Peyer's patch (tissue), 4 donors: ENCODE data around the gene LRFN4. TPM values are rescaled to one million over a fixed set of nuclear protein-coding genes. Genes with fewer than 3 reads are reported as not detected.

ENCODE experiments used
- DNase-seq, 3 donors: peaks; one replicate each; pipeline ENCODE4 v3.0.0-alpha.2; 2017 to 2019
- H3K27ac ChIP-seq, 4 donors: fragments of 200-600 bp; sonication (generic); one replicate each; pipeline ENCODE4 v1.5.1; 2016 to 2019
- H3K27me3 ChIP-seq, 2 donors: fragments of 200-600 bp; sonication (generic); one replicate each; pipeline ENCODE4 v1.5.1; 2019
- H3K36me3 ChIP-seq, 3 donors: fragments of 200-600 bp; sonication (generic); one replicate each; pipeline ENCODE4 v1.5.1; 2016 to 2019
- H3K4me1 ChIP-seq, 4 donors: fragments of 200-600 bp; sonication (generic); one replicate each; pipeline ENCODE4 v1.5.1; 2016 to 2019
- H3K4me3 ChIP-seq, 4 donors: fragments of 200-600 bp; sonication (generic); 1 replicate in 3 of 4; 2 replicates in 1 of 4; pipeline ENCODE4 v1.5.1; 2016 to 2019; ENCODE audit warnings: mild to moderate bottlenecking in 1 of 4
- H3K9me3 ChIP-seq, 4 donors: fragments of 200-600 bp; sonication (generic); one replicate each; pipeline ENCODE4 v1.5.1; 2016 to 2019; ENCODE audit warnings: mild to moderate bottlenecking in 1 of 4
- CTCF ChIP-seq, 6 experiments: fragments of 450-650 bp in 4 of 6; fragments of 200-600 bp in 2 of 6; sonication (generic) in 1 of 6; IDR thresholded peaks; one replicate each; pipeline ENCODE4 v1.5.1; 2017 to 2019; ENCODE audit warnings: antibody characterized with exemption in 6 of 6, mild to moderate bottlenecking in 3 of 6, moderate library complexity in 1 of 6
- POLR2A ChIP-seq, 2 donors: fragments of 450-650 bp; IDR thresholded peaks; one replicate each; pipeline ENCODE4 v1.5.1; 2017; ENCODE audit warnings: antibody characterized with exemption in 2 of 2, mild to moderate bottlenecking in 2 of 2, moderate library complexity in 2 of 2
- total RNA-seq, 4 donors: library from RNA; depleted of rRNA; stranded (reverse); fragments of >200 nt; gene quantifications; one replicate each; pipeline ENCODE4 v1.1.0, GENCODE V29; 2016

LRFN4 gene
- total RNA-seq, 4 donors from 2014 or later: 2.5 to 9.0 (median 4.3) TPM

GRCh38 chr11:66860449-66860831 is 3.6 kb downstream of the LRFN4 start:
- no peak for DNase-seq
- H3K27me3 ChIP-seq: no peaks in the 10 kb centered on the region

GRCh38 chr11:66861038-66861773 is 4.3 kb downstream of the LRFN4 start:
- DNase-seq: no peak
- H3K4me1 ChIP-seq: peaks cover 0 to 13% (median 3%) of the 10 kb centered on the region in 4 donors
- H3K36me3 ChIP-seq: no peaks in the 10 kb centered on the region
- H3K27me3 ChIP-seq: no peaks in the 10 kb centered on the region
- H3K4me3 ChIP-seq: no peak overlapping the region
- no peak overlapping the region for H3K27ac ChIP-seq
- H3K9me3 ChIP-seq: no peaks in the 10 kb centered on the region
- TF ChIP-seq POLR2A (IDR thresholded peaks at IDR 0.05) (no peak), CTCF (IDR thresholded peaks at IDR 0.05) (no peak)

More at GRCh38 chr11:66860449-66860831, 3.6 kb downstream of the LRFN4 start:
- Histone ChIP-seq H3K4me3 (no peak overlapping the region), H3K9me3 (no peaks in the 10 kb centered on the region), H3K27ac (no peak overlapping the region), H3K4me1 (peaks cover 0 to 16% (median 4%) of the 10 kb centered on the region in 4 donors), H3K36me3 (no peaks in the 10 kb centered on the region)
- TF ChIP-seq CTCF (IDR thresholded peaks at IDR 0.05): no peak
- no peak for TF ChIP-seq POLR2A (IDR thresholded peaks at IDR 0.05)

GRCh38 chr11:66861774-66862558 is 5.1 kb downstream of the LRFN4 start:
- no peaks in the 10 kb centered on the region for H3K36me3 ChIP-seq
- peaks cover 0 to 13% (median 3%) of the 10 kb centered on the region in 4 donors for H3K4me1 ChIP-seq
- no peaks in the 10 kb centered on the region for H3K9me3 ChIP-seq
- no peak overlapping the region for H3K4me3 ChIP-seq
- DNase-seq: no peak
- no peaks in the 10 kb centered on the region for H3K27me3 ChIP-seq
- H3K27ac ChIP-seq: no peak overlapping the region
- TF ChIP-seq CTCF (IDR thresholded peaks at IDR 0.05): no peak
- TF ChIP-seq POLR2A (IDR thresholded peaks at IDR 0.05): no peak

- TF ChIP-seq CTCF (IDR thresholded peaks at IDR 0.05) (no peak), POLR2A (IDR thresholded peaks at IDR 0.05) (no peak)
- H3K36me3 ChIP-seq: peaks cover 0 to 4% (median 0%) of the 10 kb centered on the region in 3 donors
- H3K27ac ChIP-seq: no peak overlapping the region
- no peaks in the 10 kb centered on the region for H3K9me3 ChIP-seq
- no peak for DNase-seq
- H3K27me3 ChIP-seq: no peaks in the 10 kb centered on the region
- no peak overlapping the region for H3K4me3 ChIP-seq
- H3K4me1 ChIP-seq: peaks cover 0 to 8% (median 3%) of the 10 kb centered on the region in 4 donors
Measured at GRCh38 chr11:66862559-66863037, 5.7 kb downstream of the LRFN4 start.

GRCh38 chr11:66863428-66864125 is 6.7 kb downstream of the LRFN4 start:
- no peak overlapping the region for H3K4me3 ChIP-seq
- peaks cover 0 to 5% (median 2%) of the 10 kb centered on the region in 4 donors for H3K4me1 ChIP-seq
- H3K9me3 ChIP-seq: no peaks in the 10 kb centered on the region
- H3K36me3 ChIP-seq: peaks cover 0 to 5% (median 0%) of the 10 kb centered on the region in 3 donors
- DNase-seq: no peak
- no peak overlapping the region for H3K27ac ChIP-seq
- TF ChIP-seq POLR2A (IDR thresholded peaks at IDR 0.05) (no peak), CTCF (IDR thresholded peaks at IDR 0.05) (no peak)
- H3K27me3 ChIP-seq: no peaks in the 10 kb centered on the region
